HUDEP-2 (cell line): ENCODE measurements around the gene MBNL2.
A peak's percentile ranks its signal among the peaks of the same experiment; 100 is the strongest.

Source experiments
- DNase-seq, 76 experiments: peaks; one replicate each; lab custom pipeline; 2025; ENCODE audit not compliant: unreplicated experiment in 76 of 76; lab: John Stamatoyannopoulos, UW

Gene MBNL2

DNA sequence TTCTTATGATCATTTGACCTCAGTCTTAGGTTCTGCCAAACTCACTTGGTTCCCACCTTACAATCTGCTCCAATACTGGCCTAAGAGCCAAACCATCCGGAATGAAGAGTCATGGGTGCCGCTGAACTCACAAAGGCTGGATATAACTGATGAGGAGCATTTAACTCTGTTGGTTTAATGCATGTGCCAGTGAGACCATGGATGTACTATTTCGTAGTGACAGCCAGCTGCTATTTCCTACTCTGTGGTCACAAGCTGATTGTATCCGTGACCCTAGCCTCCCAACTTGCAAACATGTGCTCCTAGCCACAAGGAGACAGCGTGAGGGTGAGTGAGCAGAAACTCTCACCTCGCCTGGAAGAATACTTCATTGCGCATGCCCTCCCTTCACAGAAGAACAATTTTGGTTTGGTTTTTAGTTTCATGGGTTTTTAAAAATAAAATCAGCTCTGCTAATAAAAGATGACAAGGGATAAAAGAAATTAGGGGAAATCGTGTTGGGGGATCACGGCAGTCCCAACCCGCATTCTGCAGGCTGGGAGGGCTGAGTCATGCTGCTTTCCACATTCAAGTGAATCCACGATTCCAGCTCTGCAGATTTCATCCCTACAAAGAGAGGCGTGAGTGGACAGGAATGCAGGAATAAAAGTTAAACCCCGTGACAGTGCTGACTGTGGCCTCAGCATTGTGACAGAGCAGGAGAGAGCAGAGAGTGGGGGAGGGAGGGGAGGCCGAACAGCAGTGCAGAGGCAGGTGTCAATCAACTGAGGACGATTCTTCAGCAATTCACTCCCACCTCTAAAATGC is 145.1 kb downstream of the MBNL2 start:
- DNase-seq: no peak

GRCh38 chr13:97369261-97369893 is 147.2 kb downstream of the MBNL2 start:
- DNase-seq: peak in 1 of 76 experiments; percentile 6

DNA sequence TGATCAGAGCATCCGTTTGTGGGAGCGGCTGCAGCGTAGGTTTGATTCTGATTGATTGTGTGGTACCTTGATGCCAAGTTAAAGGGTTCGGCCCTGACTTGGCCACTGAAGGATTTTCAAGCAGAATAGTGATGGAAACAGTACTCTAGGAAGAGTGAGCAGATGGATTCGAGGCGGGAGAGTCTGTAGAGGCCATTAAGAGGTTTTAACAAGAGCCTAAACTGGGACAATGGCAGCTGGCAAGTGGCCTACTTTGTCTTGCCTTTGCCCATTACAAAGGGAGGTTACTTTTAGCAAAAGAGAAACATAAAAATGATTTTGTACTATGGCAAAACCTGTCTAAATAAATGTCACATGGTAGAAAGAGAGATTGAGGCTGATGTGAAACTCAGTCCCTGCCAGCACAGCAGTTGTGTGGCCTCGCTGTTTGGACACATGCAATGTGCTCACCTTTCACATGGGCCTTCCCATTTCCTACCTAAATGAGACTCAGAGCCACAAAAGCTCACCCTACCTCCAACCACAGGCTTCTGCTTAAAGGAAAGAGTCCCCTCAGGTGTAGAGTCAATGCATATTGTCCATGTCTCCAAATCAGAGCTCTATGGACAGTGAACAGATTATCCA is 149.5 kb downstream of the MBNL2 start:
- DNase-seq: no peak

DNA sequence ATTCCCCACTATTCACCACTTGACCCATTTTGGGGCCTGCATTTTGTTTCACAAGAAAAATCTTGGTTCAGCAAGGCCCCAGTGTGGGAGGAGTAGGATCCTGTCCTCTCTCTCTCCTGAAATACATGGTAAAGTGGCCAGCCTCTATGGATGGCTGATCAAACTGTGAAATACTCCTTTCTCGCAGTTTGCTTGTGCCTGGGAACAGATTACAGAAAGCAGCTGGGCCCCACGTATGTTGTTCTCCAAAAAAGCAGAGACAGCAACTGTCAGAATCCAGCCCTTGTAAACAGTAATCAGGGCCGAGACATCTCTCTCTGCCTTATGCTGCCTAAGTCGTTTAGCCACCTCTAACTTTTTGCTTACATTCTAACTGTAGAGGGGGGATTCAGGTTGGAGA is 150.8 kb downstream of the MBNL2 start:
- DNase-seq: no peak

DNA sequence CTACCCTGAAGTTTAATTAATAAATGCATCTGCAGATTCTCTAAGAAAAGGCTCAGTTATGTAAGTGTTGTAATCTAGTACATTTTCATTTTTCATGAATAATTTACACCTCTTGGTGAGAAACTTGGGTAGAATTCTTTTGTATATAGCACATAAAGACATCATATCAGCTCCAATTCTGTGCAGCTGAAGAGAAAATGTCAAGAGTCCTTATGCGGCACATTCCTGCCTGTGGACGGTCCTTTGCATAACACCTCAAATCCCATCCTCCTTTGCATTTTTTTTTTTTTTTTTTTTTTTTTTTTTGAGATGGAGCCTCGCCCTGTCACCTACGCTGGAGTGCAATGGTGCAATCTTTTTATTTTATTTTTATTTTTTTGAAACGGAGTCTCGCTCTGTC is 151.7 kb downstream of the MBNL2 start:
- DNase-seq: no peak

GRCh38 chr13:97376981-97377380 is 154.8 kb downstream of the MBNL2 start:
- DNase-seq: no peak

- DNase-seq: no peak
Observed at GRCh38 chr13:97379386-97379785, 157.3 kb downstream of the MBNL2 start.

DNA sequence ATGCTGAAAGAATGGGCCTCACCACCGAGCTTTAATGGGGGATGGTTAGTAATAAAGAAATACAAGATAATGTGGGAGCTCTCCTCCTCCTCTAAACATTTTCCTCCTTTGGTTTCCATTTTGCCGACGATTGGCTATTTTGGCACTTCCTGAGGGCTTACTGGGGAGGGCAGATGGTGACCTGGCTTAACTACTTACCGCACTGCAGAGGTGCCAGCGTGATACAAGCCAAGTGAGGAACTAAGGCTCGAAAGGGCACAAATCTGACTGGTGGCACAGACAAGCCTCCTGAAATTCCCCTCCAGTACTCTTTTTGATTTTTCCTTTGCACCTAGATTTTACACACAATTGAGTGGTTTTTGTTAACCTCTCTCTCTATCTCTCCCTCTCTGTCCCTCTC is 158.6 kb downstream of the MBNL2 start:
- DNase-seq: no peak

DNA sequence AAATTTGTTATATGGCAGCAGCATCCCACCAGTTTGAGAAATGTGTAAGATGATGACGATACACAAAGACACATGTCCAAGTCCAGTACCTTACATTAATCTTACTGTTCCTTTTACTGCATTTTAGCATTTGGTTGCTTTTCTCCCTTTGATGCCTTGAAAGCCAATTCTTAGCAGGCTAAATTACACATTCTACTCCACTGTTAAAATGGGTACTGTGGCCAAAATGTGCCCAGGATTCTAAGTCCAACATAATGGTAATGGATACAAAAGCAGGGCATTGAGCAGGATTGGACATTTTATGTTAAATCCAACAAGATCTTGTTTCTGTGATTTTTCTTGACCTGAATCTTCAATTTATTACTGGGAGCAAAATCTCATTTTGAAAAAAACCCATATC is 159.1 kb downstream of the MBNL2 start:
- DNase-seq: no peak

- no peak for DNase-seq
Observed at GRCh38 chr13:97382276-97382675, 160.1 kb downstream of the MBNL2 start.

DNA sequence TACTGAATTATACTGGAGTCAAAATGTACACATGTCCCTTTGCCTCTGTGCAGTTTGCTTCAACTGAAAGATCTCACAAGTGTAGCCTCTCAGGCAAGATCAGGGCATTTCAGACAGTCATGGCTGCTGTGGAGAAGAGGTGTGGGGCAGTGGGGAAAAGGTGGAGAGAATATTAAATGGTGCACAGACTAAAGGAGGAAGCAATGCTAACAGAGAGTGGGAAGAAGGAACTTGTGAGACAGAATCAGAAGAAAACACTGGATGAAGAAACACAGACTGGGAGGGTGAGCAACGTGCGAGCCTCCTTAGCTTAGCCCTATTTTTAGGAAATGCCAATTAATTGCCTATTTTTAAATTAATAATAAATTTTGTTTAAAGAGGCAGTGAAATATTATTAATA is 162.2 kb downstream of the MBNL2 start:
- no peak for DNase-seq

DNA sequence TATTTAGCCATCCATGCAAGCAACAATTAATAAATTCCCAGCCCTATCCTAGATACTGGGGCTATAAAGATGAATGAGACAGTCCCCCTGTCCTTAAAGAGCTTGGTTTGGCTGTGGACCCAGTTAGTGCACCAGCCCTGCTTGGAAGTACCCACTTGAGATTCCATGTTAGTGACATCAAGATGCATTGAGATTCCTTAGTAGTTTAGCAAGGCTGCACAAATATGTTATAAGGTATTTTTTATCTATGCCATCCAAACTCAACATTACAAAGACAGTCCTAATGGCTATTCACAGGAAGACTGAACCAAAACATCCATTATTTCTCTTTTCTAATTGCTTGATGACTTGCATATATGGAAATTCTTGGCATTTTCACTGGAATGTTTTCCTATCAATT is 163.0 kb downstream of the MBNL2 start:
- no peak for DNase-seq

DNA sequence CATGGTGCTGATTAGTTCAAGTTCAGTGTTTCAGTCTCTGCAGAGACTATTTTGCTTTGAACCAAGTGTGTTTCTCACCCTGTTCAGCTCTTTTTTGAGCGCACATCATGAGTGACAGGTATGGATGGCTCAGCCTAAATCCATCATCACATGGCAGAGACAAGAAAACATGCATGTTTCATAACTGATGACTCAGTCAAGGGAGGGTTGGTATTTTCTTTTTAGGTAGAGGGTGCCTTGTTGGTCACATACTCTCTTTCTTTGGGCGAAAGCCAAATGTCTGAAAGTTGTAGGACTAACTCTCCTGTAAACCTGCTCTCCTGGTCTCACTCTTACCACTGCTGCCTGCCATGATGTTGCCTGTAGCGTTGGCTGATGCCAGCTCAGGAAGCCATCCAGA is 163.7 kb downstream of the MBNL2 start:
- DNase-seq: no peak

GRCh38 chr13:97386801-97387484 is 164.8 kb downstream of the MBNL2 start:
- DNase-seq: no peak

GRCh38 chr13:97387485-97387839 is 165.3 kb downstream of the MBNL2 start:
- no peak for DNase-seq

- no peak for DNase-seq
Observed at GRCh38 chr13:97387890-97388289, 165.8 kb downstream of the MBNL2 start.

DNA sequence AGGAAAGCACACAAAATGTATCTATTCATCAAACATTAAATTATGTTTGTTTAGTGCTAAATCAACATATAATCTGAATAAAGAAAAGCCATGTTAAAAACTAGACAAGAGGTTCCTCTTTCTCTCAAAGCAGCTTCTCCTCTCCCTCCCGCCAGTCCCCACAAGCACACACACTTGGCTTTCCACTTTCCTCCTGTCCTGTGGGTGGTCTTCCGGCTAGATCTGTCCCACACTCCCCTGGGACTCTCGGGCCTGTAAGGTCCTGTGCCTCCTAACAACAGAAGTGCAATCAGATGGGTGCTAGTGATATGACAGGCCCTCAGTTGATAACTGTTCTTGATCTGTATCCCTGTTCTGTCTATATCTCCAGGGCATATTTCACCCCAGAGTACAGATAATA is 166.2 kb downstream of the MBNL2 start:
- DNase-seq: no peak

DNA sequence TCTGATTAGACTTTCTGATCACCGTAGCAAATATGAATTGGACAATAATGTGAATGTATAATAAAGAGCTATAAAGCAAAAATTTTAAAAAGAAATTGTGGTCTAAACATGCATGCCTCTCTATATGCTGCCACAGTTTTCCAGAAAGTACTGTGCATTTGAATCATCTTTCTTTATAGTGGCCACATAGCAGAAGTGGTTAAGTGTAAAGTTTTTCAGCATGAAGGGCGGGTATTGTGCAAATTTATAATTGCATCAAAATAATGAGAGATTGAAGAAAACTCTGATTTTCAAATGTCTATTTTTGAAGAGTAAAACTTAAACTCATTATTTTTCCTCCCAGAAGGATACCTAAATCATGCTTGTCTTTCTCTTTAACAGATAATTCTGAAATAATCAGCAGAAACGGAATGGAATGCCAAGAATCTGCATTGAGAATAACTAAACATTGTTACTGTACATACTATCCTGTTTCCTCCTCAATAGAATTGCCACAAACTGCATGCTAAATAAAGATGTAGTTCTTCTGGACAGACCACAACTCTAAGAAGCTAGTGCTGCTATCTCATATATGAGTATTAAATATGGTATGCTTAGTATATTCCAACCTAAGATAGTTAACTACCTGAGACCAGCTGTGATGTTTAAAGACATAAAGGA is 168.9 kb downstream of the MBNL2 start:
- no peak for DNase-seq

DNA sequence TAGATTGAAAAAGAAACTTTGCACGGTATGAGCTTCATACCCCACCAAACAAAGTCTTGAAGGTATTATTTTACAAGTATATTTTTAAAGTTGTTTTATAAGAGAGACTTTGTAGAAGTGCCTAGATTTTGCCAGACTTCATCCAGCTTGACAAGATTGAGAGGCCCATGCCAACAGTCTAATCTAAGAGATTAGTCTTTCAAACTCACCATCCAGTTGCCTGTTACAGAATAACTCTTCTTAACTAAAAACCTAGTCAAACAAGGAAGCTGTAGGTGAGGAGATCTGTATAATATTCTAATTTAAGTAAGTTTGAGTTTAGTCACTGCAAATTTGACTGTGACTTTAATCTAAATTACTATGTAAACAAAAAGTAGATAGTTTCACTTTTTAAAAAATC is 169.9 kb downstream of the MBNL2 start:
- no peak for DNase-seq

- no peak for DNase-seq
Observed at GRCh38 chr13:97394542-97394941, 172.4 kb downstream of the MBNL2 start.
